ENCODE data around the gene HOXB9. TPM values are rescaled to one million over a fixed set of nuclear protein-coding genes. Genes with fewer than 3 reads are reported as not detected.
A peak's percentile ranks its signal among the peaks of the same experiment; 100 is the strongest.

HOXB9 gene
- polyA plus RNA-seq, 3 donors: not detected

- Mint-ChIP-seq H3K36me3 (peaks cover 12 to 21% of the 10 kb centered on the region in 2 donors), H3K4me1 (peaks cover 34% of the 10 kb centered on the region), H3K27ac (no peak overlapping the region), H3K4me3 (peak overlapping the region in 1 of 2 donors; percentile 93), H3K9me3 (peaks cover 0 to 38% (median 14%) of the 10 kb centered on the region in 7 donors), H3K27me3 (ENCODE audit: low read depth in 3 of 3) (peaks cover 97 to 100% (median 99%) of the 10 kb centered on the region in 3 donors)
- no peak overlapping the region for H3K9ac ChIP-seq (ENCODE audit: insufficient read depth, low read length, poor library complexity, severe bottlenecking)
- H4K20me1 ChIP-seq (ENCODE audit: insufficient read depth, low read length): no peaks in the 10 kb centered on the region
- H3K4me3 ChIP-seq (replicated peaks in 1 of 3; ENCODE audit: low read depth in 2 of 3, low read length in 3 of 3): no peak overlapping the region
- no peak for TF ChIP-seq CTCF (IDR thresholded peaks at IDR 0.05)
- no peak overlapping the region for H3K27ac ChIP-seq (ENCODE audit: low read depth in 1 of 2, low read length in 2 of 2)
- no peak overlapping the region for H3K4me2 ChIP-seq (replicated peaks; ENCODE audit: extremely low read depth, low read length, poor library complexity, severe bottlenecking)
- no peaks in the 10 kb centered on the region for H3K79me2 ChIP-seq (ENCODE audit: insufficient read depth, low read length)
- WGBS (ENCODE audit: insufficient coverage): 100% methylated on average over 1 of the region's 4 CpGs
- H3K4me1 ChIP-seq (ENCODE audit: control insufficient read depth in 1 of 2, insufficient read depth in 2 of 2, low read length in 2 of 2): peaks cover 20 to 24% of the 10 kb centered on the region in 2 donors
- H3K9me3 ChIP-seq (replicated peaks in 1 of 2; ENCODE audit: control insufficient read depth in 1 of 2, insufficient read depth in 1 of 2, low read length in 2 of 2): peaks cover 0 to 52% of the 10 kb centered on the region in 2 donors
- peaks cover 80 to 100% of the 10 kb centered on the region in 2 donors for H3K27me3 ChIP-seq (ENCODE audit: control insufficient read depth in 2 of 2, insufficient read depth in 2 of 2, low read length in 2 of 2)
- H2AFZ ChIP-seq (ENCODE audit: insufficient read depth, low read depth, low read length, poor library complexity, severe bottlenecking): no peak overlapping the region
- DNase-seq: no peak
- H3K36me3 ChIP-seq (replicated peaks in 1 of 2; ENCODE audit: control insufficient read depth in 1 of 2, insufficient read depth in 2 of 2, low read length in 2 of 2): no peaks in the 10 kb centered on the region
- intact Hi-C loops (cut with micrococcal nuclease): no loop called here
Observed at GRCh38 chr17:48601207-48601538, 25.0 kb downstream of the HOXB9 start.

DNA sequence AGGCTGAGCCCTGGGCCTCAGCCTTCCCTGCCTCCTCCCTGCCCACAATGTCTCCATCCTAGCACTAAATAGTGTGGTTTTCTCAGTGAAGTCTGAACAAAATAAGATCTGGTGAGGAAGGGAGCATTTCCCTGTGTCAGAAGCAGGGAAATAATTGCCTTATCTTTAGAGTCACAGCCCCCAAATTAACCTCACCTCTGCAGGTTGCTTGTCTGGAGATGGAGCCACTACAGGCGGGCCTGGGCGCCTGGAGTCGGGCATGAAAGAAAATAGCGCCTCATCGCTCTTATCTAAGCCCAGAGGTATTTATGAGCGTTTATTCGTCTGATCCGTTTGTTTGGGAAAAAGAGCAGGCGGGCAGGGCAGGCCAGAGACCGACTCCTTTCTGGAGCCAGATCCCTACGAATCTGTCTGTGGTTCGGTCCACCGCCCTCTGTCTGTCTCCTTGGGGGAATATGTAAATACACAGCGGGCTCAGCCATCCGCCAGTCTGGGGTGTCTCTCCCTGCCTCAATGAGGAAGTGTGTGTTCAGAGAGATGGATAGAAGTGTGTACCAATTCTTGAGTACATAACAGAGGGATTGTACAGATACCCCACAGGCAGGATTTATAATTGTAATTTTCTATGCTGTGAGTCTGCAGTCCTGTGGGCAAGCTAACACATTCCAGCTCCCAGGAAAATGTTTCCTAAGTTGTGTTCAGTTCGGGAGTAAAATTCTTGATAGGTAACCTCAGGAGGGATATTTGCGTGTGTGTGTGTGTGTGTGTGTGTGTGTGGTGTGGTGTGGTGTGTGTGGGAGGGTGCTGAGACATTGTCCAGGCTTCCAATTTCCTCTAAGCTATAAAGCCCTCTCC lies 25.7 kb downstream of the HOXB9 start:
- no peak overlapping the region for H3K4me3 ChIP-seq (replicated peaks in 1 of 3; ENCODE audit: low read depth in 2 of 3, low read length in 3 of 3)
- H2AFZ ChIP-seq (ENCODE audit: insufficient read depth, low read depth, low read length, poor library complexity, severe bottlenecking): no peak overlapping the region
- H3K4me2 ChIP-seq (replicated peaks; ENCODE audit: extremely low read depth, low read length, poor library complexity, severe bottlenecking): no peak overlapping the region
- H3K27ac ChIP-seq (ENCODE audit: low read depth in 1 of 2, low read length in 2 of 2): no peak overlapping the region
- no peaks in the 10 kb centered on the region for H3K36me3 ChIP-seq (replicated peaks in 1 of 2; ENCODE audit: control insufficient read depth in 1 of 2, insufficient read depth in 2 of 2, low read length in 2 of 2)
- Mint-ChIP-seq H3K27me3 (ENCODE audit: low read depth in 3 of 3) (peaks cover 97 to 100% (median 100%) of the 10 kb centered on the region in 3 donors), H3K36me3 (peaks cover 12 to 21% of the 10 kb centered on the region in 2 donors), H3K4me3 (peak overlapping the region in 1 of 2 donors; percentile 93), H3K4me1 (peaks cover 34% of the 10 kb centered on the region), H3K9me3 (peaks cover 0 to 38% (median 14%) of the 10 kb centered on the region in 7 donors), H3K27ac (no peak overlapping the region)
- peaks cover 22 to 24% of the 10 kb centered on the region in 2 donors for H3K4me1 ChIP-seq (ENCODE audit: control insufficient read depth in 1 of 2, insufficient read depth in 2 of 2, low read length in 2 of 2)
- TF ChIP-seq CTCF (IDR thresholded peaks at IDR 0.05): no peak
- H3K9me3 ChIP-seq (replicated peaks in 1 of 2; ENCODE audit: control insufficient read depth in 1 of 2, insufficient read depth in 1 of 2, low read length in 2 of 2): peaks cover 0 to 56% of the 10 kb centered on the region in 2 donors
- no peak overlapping the region for H3K9ac ChIP-seq (ENCODE audit: insufficient read depth, low read length, poor library complexity, severe bottlenecking)
- H3K27me3 ChIP-seq (ENCODE audit: control insufficient read depth in 2 of 2, insufficient read depth in 2 of 2, low read length in 2 of 2): peaks cover 86 to 100% of the 10 kb centered on the region in 2 donors
- no peaks in the 10 kb centered on the region for H3K79me2 ChIP-seq (ENCODE audit: insufficient read depth, low read length)
- WGBS (ENCODE audit: insufficient coverage): 94% methylated on average over 8 of the region's 17 CpGs
- no peak for DNase-seq
- H4K20me1 ChIP-seq (ENCODE audit: insufficient read depth, low read length): no peaks in the 10 kb centered on the region
- intact Hi-C loops (cut with micrococcal nuclease): no loop called here
